Measurements from ENCODE around the gene ARHGEF38. TPM values are rescaled to one million over a fixed set of nuclear protein-coding genes. Genes with fewer than 3 reads are reported as not detected.

Gene ARHGEF38
- total RNA-seq, 1 experiment from 2014 or later = not detected

DNA sequence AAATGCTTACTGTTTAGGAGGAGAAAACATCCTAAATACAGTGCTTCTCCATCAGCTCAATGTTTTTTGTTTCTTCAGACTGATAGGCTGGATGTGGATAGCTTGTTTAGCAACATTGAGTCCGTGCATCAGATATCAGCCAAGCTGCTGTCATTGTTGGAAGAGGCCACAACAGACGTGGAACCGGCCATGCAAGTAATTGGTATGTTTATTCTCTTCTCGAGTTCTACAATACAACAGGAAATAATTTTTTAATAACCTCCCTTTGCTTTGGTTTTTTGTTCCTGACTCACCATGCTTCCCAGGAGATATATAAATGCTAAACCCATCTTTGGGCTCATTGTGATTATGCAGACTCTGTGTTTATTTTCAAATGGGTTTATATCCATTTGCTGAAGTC is 60.9 kb downstream of the ARHGEF38 start:
- no peak for DNase-seq (ENCODE audit: low read depth)

DNA sequence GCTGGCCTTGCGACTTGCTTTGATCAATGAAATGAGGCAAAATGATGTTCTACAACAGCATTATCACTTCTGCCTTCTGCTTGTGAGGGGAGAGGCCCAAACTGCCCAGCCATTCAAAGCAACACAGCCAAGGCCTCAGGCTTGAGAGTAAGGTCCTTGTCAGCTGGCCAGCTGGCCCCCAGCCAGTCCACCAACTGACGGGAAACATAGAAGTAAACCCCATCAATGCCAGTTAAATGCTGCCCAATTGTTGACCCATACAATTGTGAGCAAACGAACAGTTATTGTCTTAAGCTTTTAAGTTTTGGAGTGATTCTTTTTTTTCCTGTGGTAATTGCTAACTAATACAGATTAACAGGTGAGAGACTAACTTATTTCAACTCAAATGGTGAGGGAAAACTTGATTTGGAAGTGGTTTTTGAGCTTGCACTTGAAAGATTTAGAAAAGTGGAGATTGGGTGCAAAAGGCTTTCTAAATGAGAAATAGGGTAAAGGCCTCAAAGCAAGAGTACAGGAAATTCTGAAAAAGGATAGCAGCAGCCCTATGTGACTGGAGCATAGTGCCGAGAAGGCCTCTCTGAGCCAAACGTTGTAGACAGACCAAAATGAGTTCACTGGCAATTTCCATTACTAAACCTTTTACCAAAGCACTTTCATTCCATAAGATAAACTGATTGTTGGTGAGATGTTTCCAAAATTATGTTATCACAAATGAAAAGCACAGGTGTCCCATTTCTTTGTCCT is 66.9 kb downstream of the ARHGEF38 start:
- DNase-seq (ENCODE audit: low read depth) = peak; percentile 61

DNA sequence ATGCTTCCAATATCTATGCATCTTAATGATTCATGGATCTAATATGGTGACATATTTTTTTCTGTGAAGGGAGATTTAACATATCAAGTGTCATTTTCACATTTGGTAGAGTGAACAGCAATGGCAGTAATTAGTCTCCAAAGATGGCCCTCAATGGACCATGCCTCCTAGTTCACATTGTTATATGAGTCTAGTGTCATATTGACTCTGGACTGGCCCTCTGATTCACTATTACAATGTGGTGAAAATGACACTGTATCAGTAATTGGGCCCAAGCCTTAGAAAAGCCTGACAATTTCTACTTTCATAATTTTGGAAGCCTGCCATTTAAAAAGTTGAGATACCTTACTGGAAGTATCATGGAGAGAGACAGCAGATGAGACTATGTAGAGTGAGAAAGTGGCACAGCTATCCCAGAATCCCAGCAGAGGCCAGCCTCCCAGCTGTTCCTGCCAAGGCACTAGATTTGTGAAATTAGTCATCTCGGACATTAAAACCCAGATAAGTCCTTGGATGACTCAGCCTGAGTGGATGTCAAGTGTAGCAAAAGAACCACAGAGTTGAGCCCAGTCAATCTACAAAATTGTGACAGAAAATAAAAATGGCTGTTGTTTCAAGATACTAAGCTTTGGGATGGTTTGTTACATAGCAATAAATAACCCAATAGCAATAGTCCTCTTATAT is 68.4 kb downstream of the ARHGEF38 start:
- DNase-seq (ENCODE audit: low read depth) = peak; percentile 86

DNA sequence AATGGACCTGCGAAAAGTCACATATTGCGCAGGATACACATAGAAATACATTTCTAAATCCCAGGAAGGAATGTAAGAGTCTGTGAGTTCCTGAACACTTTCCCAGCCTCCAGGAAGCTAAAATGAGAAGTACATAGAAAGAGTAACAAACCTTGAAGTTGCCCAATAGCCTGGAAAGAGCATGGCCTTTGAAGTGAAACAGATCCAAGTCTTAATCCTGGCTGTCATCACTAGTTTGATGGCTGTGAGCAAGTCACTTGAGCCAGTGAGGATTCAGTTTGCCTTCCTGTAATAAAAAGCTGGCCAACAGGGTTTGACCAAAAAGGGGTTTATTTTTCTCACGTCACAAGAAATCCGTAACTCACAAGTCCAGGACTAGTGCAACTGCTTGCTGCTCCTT is 69.8 kb downstream of the ARHGEF38 start:
- DNase-seq (ENCODE audit: low read depth) = no peak

DNA sequence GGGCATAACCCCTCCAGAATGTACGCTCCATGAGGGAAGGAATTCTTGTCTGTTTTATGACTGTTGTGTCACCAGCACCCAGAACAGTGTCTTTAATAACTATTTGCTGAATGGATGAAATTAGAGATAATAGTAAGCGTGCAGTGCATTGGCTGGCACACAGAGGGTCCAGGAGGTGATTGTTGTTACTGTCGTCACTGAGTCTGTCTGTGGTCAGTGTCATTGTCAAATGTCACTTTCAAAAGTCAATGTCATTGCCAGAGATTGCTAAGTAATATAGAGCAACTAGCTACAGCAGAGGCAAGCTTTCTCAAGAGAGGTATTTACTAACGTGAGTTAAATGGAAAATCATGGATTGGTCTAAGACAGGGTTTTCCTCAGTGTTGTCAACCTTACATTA is 70.7 kb downstream of the ARHGEF38 start:
- DNase-seq (ENCODE audit: low read depth) = no peak

DNA sequence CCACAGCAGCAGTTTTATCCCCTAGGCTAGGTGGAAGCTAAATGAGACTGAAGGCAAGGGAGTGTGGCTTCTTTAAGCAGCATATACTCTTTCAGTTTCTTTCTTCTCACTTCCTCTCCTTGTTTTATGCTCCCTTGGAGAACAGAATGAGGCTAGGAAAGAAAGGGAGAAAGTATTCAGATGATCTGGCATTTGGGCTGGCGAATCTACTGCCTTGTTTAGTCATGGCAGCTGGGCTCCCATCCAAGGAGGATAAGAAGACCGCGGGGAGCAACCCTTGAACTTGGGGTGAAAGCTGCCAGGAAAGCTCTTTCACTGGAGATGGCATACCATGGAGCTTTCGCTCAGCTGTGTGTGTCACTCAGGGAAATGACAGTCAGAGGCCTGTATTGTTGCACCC is 72.1 kb downstream of the ARHGEF38 start:
- peak; percentile 73 for DNase-seq (ENCODE audit: low read depth)

DNA sequence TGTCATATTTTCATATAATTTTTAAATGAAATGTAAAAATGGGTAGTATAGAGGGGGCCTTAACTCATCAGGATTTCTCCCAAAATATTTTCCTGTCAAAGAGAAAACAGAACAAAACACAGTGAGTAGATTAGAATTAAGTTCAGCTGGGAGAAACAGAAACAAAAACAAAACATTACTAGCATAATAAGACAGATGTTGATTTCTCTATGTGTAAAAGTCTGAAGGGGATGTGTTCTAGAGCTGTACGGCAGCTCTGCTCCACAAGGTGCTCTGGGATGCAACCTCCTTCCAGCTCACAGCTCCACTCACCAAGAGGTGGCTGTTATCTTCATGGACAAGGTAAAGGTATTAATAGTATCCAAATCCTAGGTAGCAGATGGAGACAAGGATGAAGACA is 72.8 kb downstream of the ARHGEF38 start:
- no peak for DNase-seq (ENCODE audit: low read depth)

DNA sequence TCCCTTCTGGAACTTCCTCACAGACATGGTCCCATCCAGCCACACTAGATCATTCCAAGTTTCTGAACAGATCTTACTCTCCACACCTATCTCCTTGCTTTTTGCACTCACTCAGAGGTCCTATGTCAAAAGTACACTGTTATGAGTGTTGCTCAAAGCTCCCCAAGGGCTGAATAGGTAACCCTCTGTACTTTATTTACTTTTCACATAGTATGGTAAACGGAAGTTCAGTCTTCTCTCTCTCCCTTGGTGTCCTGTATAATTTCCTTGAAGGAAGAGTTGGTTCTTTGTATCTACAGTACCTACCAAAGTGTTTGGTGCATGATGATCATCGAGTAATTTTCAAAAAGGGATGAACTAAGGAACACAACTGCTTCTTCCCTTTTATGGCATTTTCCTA is 74.4 kb downstream of the ARHGEF38 start:
- no peak for DNase-seq (ENCODE audit: low read depth)

DNA sequence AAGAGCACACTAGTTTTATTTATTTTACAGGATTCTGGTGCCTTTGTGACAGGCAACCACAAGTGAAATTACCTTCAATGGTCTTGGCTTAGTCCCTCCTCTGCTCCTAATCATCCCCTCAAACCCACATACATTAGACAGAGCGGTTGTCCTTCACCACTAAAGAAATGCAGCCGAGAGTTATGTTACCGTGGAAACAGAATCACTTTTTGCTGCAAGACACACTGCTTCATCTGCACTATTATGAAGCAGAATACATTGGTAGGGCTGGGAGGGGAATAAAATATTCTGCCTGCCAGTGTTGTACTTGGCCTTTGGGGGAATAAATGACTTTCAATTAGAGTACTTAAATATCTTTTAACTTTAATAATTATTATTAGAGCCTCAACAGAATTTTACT is 75.2 kb downstream of the ARHGEF38 start:
- DNase-seq (ENCODE audit: low read depth) = no peak

DNA sequence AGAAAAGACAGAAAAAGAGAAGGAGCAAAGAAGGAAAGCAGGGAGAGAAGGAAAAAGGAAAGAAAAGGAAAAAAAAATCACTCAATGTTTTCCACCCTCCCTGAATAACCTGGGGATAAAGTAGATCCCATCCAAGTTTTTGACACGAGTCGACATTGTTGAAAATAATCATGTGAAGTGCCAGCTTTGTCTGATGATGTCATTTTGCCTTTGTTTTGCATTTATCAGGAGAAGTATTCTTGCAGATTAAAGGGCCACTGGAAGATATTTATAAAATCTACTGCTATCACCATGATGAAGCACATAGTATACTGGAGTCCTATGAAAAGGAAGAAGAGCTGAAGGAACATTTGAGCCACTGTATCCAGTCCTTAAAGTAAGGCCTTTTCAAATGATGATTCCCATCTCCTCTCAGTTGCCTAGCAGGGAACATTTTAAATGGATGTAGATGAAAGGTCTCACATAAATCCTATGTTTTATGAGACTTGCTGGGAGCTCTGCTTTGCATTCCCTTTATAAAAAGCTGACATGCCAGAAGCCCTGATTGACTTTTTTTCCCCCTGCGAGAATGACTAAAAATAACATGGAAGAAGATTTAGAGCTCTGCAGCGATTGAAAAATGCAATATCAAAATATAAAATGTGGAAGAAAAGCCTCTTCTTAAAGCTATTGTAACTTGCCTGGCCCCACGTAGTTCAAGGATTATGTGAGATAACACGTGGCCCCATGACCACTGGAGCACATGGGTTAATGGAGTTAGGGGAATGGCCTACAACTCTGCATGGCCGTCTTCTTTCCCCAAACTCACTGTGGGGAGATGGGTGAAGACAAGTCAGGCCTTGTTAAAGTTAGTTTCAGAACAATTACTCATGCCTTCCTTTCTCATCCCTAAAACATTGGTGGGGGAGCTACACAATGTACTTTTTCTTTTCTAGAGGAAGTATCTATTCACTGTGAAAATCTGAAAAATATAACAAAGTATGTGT is 78.5 kb downstream of the ARHGEF38 start:
- DNase-seq (ENCODE audit: low read depth) = peak; percentile 28

DNA sequence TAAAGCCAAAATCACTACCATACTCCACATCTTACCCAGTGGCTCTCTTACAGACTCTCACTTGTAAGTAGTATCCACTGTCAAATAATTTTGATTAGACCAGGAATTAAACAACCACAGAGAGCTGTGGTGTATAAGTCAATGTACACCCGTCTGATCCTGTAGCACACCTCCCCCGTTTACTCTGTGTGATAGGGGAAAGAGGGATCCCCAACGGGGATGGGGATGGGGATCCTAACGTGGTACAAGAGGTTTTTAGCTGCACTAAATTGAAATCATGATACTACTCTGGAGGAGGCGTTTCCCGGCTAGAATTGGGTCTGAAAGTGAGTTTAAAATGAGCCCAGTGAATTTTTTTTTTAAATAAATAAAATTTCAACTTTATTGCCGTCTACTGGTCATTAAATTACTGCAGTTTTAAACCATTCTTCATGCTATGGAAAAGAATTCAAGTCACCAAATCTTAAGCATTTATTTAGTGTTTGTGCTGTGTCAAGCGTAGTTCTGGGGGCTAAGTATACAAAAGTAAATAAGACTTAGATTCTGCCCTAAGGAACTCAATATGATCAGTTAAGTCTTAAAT is 79.5 kb downstream of the ARHGEF38 start:
- no peak for DNase-seq (ENCODE audit: low read depth)

DNA sequence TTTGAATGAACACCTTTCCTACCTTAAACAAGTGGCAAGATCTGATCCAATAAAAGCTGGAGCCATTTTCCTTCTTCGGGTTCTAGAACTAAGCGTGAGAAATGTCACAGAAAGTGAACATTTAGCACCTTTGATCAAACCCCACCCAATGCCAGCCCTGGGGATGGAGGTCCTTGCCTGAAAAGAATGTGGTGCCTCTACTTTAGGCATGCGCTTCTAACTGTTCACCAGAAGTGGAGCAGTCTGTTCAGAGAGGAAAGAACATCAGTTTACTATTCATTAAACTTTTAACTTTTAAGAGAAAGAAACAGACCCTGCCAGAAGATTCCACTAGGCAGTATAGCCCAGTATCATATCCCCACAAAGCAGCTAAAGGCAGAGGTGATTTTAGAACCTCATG is 80.2 kb downstream of the ARHGEF38 start:
- no peak for DNase-seq (ENCODE audit: low read depth)

DNA sequence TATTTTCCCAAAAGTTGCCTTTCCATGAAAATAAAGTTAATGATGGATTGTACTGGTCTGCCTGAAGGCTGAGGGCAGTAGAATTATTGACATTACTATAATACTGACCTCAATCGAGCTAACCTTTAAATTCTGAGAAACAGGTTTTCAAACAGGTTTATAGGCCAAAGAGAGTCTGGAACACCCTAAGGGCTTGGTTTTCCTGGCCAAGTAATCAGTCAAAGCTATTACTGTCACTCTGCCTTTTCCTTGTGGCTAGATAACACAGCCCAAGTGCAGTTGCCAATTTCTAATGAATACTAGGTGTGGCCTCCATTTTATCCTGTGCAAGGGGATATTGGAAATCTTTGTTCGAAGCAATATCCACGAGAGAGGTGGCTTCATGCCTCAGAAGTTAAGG is 80.8 kb downstream of the ARHGEF38 start:
- DNase-seq (ENCODE audit: low read depth) = no peak

DNA sequence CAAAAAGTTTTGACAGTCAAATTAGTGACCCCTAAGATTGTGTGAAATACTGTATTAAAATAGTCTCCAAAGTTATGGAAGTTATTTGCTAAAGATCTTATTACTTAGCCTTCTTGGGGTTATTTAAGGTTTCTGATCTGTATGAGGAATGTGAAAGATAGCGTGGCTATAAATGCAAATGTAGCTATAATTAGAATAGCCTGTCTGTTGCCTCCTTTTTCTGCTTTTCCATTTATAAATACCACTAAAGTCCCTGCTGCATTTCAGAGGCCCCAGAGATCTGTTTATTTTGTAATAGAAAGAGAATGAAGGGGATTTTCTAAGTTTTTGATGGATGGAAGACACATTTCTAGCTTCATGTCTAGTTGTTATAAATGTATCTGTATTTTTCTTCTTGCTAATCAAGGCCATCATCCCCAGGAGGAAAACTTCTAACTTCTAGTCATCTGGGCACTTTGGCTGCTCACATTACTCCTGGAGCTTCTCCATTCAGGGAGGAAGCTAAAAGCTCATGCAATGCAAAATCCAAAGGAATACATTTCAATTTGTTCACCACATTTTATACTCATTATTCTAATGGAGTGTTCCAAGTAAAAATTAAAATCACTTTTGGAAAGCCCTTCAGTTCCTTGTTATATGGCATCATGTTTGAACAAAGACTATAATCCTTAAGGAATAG is 82.1 kb downstream of the ARHGEF38 start:
- no peak for DNase-seq (ENCODE audit: low read depth)

DNA sequence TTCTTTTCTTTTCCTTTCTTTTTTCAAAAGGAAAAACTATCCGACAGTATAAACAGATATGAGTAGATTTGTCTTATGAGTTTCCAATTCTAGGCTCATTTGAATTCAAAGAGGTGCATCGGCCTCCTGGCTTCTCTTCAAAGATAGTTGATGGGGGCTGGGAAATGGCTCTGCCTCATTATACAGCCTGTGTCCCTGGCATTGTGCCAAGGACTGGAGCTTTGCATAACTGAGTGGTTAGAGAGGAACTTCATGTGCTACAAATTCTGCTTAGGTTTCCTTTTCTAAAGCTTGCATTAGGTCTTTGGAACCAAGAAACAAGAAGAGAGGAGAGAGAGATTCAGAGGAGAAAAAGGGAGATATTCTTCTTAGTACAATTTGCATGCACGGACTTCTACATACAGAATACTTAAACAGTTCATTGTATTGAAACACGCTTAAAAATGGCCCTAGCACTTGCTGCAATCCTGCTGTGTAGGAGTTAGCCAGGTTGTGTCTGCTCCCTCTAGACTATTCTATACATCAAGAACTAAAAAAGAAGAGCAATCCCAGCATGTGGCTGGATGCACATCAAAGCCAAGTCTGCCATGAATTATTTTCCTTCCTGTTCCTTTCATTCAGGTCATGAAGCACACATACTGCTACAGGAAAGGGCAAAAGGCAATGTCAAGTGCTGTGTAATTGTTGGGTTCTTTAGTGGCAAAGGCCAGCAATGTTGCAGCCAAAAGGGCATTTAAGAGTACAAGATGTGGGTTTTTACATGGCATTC is 85.2 kb downstream of the ARHGEF38 start:
- peak; percentile 39 for DNase-seq (ENCODE audit: low read depth)

DNA sequence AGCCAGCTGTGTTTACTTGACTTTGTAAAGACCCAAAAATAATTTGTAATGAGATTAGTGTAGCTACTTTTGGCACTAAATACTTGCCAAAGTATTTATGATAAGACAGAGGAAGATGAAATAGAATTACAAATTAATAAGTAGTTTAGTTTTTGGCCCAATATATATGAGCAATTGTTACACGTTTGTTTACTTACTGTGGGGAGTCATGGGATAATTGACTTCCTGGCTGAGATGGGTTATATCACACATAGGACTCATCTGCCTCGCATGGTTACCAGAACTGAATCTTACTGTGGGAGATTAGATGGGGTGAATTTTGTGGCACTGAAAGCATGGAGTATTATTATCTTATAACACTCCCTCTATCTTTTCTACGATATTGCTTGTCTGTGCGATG is 89.4 kb downstream of the ARHGEF38 start:
- DNase-seq (ENCODE audit: low read depth) = no peak

DNA sequence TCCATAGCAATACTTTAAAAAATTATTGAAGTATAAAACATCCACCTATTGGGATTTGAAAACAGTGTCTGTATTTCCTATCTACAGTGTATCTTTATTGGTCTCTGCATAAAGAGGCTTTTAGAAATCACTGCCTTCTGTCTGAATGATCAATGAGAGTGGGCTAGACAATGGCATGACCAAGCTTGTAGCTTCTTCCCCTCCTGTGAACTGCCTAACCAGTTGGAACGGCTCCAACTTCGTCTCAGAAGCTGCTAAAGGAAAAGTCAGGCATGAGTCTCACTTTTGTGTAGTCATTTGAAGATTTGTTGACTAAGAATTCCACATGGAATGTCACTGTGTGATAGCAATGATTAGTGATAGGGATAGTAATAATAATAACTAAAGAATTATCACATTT is 91.8 kb downstream of the ARHGEF38 start:
- no peak for DNase-seq (ENCODE audit: low read depth)

DNA sequence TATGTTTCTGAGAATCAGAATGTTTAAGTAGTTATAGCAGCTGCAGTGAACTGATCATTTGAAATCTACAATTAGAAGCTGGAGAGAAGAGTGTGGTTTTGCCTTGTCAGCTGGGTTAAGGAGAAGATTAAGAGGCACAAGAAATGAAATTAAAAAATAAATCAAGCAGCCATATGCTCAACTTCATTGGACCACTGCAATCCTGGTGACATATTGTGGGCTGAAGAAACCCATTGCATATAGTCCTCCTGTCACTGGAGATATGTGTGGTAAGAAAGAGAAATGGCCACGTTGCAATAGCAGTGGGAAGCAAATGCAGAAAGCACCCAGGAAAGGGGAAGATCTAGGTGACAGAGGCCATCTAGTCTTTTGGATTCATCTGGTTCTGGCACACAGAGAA is 93.0 kb downstream of the ARHGEF38 start:
- no peak for DNase-seq (ENCODE audit: low read depth)

DNA sequence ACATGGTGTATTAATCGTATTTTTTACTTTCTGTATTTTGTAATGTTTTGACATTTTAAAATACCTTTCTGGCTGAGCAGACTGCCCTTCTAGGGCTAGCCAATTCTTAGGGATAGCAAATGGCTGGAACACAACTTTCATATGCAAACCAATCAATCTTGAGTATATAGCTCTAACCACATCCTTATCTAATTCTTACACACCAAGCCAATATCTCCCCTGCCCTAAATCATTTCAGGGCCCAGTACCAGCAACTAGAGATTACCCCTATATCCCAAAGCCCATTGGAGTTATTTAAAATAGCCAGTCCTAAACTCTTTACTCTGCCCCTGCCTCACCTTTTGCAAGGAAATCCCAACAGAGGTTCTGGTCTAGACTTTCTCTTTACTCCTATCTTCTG is 97.8 kb downstream of the ARHGEF38 start:
- no peak for DNase-seq (ENCODE audit: low read depth)

DNA sequence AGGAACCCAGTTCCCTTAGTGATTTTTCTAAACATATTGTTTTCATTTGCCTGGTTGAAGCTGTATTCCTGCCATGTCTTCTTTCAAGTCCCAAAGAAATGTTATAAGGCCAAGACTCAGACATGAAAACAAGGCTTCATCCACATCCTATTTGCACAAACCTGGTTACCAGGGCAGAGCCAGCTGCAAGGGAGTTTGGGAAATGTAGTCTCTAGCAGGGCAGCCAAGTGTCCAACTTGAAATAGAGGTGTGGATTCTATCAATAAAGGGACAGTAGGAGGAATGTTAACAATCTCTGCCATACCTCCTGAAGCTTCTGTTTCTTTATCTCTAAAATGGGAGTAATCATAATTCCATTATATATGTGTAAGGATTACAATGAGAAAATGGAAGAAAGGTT is 99.5 kb downstream of the ARHGEF38 start:
- no peak for DNase-seq (ENCODE audit: low read depth)

Data from RPMI7951 (cell line).